ENCODE results near the gene ACACA.
"Not testable (repeated sequence)": the region's sequence is repeated elsewhere in the genome, so short reads cannot be mapped to it uniquely, and the experiment has no call there.

ACACA gene

GRCh38 chr17:37079735-37080134 lies 326.9 kb downstream of the ACACA start:
- DNase-seq: no peak
- TF ChIP-seq POLR2A (IDR thresholded peaks at IDR 0.05; ENCODE audit: low read length) (no peak), GATA1 (IDR thresholded peaks at IDR 0.05; ENCODE audit: low read depth, low read length) (no peak)

DNA sequence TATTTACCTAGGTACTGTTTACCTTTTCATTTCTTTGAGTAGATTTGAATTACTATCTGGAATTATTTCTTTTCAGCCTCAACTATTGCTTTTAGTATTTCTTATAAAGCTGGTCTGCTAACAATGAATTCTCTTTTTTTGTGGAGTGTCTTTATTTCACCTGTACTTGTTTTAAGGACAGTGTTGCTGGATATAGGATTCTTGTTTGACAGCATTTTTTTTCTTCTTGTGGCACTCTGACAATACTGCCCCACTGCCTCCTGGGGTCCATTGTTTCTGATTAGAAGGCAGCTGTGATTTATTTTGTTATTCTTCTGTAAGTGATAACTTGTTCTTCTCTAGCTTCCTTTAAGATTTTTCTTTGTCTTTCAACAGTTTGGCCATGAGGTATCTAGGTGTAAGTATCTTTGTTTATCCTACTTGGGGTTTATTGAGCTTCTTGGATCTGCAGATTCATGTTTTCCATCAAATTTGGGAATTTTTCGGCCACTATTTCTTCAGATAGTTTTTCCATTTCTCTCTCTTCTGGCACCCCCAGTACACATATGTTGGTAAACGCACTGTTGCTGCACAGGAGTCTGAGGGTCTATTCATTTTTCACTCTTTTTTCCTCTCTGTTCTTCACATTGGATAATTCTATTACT lies 327.4 kb downstream of the ACACA start:
- no peak for DNase-seq
- TF ChIP-seq GATA1 (IDR thresholded peaks at IDR 0.05; ENCODE audit: low read depth, low read length) (no peak), POLR2A (IDR thresholded peaks at IDR 0.05; ENCODE audit: low read length) (no peak)

- DNase-seq: not testable (repeated sequence)
Observed at GRCh38 chr17:37073464-37073863, 333.2 kb downstream of the ACACA start.

DNA sequence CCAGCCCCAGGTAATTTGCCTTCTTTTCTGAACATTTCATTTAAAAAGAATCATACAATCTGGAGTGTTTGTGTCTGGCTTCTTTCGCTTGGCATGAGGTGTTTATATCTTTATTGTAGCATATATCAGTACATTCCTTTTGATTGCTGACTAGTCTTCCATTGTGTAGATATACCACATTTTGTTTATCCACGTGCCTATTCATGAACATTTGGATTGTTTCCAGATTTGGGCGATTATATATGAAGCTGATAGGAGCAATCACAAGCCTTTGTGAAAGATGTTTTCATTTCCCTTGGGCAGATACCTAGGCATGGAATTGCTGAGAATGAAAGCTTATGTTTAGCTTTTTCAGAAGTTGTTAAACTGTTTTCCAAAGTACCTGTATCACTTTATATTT lies 337.5 kb downstream of the ACACA start:
- TF ChIP-seq POLR2A (IDR thresholded peaks at IDR 0.05; ENCODE audit: low read length) (no peak), GATA1 (IDR thresholded peaks at IDR 0.05; ENCODE audit: low read depth, low read length) (no peak)

GRCh38 chr17:37068266-37068665 lies 338.4 kb downstream of the ACACA start:
- TF ChIP-seq POLR2A (IDR thresholded peaks at IDR 0.05; ENCODE audit: low read length) (no peak), GATA1 (IDR thresholded peaks at IDR 0.05; ENCODE audit: low read depth, low read length) (no peak)
- DNase-seq: no peak

More for the DNA sequence above, 337.5 kb downstream of the ACACA start:
- DNase-seq: no peak

GRCh38 chr17:37067555-37068111 lies 339.0 kb downstream of the ACACA start:
- TF ChIP-seq POLR2A (IDR thresholded peaks at IDR 0.05; ENCODE audit: low read length) (no peak), GATA1 (IDR thresholded peaks at IDR 0.05; ENCODE audit: low read depth, low read length) (no peak)
- peak; percentile 34 to 67 for DNase-seq

DNA sequence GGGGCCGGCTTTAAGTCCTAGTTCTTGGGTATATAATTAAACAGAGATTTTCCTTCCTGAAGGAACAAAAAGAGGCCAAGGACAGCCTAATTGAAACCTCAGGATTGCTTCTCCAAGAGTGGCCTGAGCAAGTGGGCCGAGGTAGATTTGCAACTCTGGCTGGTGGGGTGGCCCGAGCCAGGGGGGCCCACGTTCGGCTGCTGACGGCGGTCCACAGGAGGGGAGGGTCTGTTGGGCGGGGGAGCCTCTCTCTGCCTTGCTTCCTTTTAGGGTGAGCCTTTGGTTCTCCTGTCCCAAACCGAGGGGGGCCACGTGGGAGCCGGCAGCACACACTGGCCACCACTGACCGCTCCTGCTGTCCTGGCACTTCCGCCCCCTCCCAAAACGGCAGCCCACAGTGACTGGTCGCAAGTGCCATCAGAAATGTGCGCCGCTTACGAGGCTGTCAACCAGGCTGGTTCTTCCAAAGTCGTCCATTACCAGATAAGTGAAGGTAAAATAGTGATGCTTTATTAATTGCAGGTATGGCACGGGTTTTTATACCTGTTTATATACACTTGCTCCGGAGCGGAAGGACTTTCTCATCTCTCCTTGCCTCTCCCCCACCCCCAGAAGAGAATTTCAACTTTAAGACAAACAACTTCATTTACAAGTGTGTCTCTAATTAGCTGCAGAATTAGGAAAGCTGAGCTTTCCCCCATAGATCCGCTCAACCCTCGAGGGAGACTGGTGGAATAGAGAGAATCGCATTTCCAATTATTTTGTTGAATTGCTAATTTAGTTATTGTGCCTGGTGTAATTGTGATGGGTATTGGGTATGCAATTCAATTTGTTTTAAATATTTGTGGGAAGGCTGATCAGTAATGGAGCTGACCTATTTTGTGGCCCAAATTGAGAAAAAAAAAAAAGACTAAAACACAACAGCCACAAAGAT lies 340.0 kb downstream of the ACACA start:
- DNase-seq: no peak
- TF ChIP-seq POLR2A (IDR thresholded peaks at IDR 0.05; ENCODE audit: low read length) (no peak), GATA1 (IDR thresholded peaks at IDR 0.05; ENCODE audit: low read depth, low read length) (no peak)

- DNase-seq: no peak
- TF ChIP-seq GATA1 (IDR thresholded peaks at IDR 0.05; ENCODE audit: low read depth, low read length) (no peak), POLR2A (IDR thresholded peaks at IDR 0.05; ENCODE audit: low read length) (no peak)
Observed at GRCh38 chr17:37065486-37066321, 340.9 kb downstream of the ACACA start.

DNA sequence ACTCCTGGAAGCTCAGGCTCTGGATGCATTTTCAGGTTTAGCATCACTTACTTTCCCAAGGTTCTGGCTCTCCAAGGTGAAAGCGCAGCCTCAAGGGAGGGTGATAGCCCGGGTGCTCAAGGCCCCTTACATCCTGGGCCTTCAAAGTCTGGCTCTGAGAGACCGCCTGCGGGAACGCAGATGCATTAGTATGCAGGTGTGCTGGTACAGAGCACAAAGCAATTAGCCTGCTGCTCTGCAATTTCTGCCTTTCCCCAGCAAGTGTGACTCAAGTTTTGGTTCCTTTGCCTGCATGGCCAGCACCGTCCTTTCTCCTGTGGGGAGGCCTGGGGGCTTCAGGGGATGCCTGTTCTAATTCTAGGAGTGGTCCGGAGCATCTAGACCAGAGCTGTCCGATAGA lies 341.7 kb downstream of the ACACA start:
- TF ChIP-seq POLR2A (IDR thresholded peaks at IDR 0.05; ENCODE audit: low read length) (no peak), GATA1 (IDR thresholded peaks at IDR 0.05; ENCODE audit: low read depth, low read length) (no peak)
- no peak for DNase-seq

- no peak for DNase-seq
- TF ChIP-seq POLR2A (IDR thresholded peaks at IDR 0.05; ENCODE audit: low read length) (no peak), GATA1 (IDR thresholded peaks at IDR 0.05; ENCODE audit: low read depth, low read length) (no peak)
Observed at GRCh38 chr17:37064206-37064605, 342.4 kb downstream of the ACACA start.

GRCh38 chr17:37062021-37062420 lies 344.6 kb downstream of the ACACA start:
- DNase-seq: no peak
- TF ChIP-seq POLR2A (IDR thresholded peaks at IDR 0.05; ENCODE audit: low read length): no peak
- no peak for TF ChIP-seq GATA1 (IDR thresholded peaks at IDR 0.05; ENCODE audit: low read depth, low read length)

DNA sequence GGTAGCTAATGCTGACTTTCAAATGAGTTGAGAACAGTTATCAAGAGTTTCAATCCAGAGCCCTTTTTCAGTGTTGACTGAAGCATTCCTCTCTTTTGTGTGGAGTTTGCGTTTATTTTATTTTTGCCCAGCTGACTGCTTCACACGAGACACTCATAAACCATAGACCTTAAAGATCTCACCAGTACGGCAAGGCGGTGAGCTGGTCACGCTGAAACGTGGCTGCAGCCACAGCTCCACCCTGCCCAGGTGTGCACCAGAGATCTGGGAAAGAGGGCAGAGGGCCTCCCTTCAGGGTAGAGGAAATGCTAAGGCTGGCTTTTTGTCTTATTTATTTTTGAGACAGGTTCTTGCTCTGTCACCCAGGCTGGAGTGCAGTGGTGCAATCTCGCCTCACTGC lies 345.7 kb downstream of the ACACA start:
- DNase-seq: no peak
- no peak for TF ChIP-seq POLR2A (IDR thresholded peaks at IDR 0.05; ENCODE audit: low read length)
- no peak for TF ChIP-seq GATA1 (IDR thresholded peaks at IDR 0.05; ENCODE audit: low read depth, low read length)

GRCh38 chr17:37060094-37060493 lies 346.5 kb downstream of the ACACA start:
- DNase-seq: no peak
- no peak for TF ChIP-seq GATA1 (IDR thresholded peaks at IDR 0.05; ENCODE audit: low read depth, low read length)
- TF ChIP-seq POLR2A (IDR thresholded peaks at IDR 0.05; ENCODE audit: low read length): no peak

GRCh38 chr17:37059493-37059892 lies 347.1 kb downstream of the ACACA start:
- no peak for TF ChIP-seq GATA1 (IDR thresholded peaks at IDR 0.05; ENCODE audit: low read depth, low read length)
- no peak for TF ChIP-seq POLR2A (IDR thresholded peaks at IDR 0.05; ENCODE audit: low read length)
- no peak for DNase-seq
